Measurements from ENCODE around the gene JPH3.

DNA sequence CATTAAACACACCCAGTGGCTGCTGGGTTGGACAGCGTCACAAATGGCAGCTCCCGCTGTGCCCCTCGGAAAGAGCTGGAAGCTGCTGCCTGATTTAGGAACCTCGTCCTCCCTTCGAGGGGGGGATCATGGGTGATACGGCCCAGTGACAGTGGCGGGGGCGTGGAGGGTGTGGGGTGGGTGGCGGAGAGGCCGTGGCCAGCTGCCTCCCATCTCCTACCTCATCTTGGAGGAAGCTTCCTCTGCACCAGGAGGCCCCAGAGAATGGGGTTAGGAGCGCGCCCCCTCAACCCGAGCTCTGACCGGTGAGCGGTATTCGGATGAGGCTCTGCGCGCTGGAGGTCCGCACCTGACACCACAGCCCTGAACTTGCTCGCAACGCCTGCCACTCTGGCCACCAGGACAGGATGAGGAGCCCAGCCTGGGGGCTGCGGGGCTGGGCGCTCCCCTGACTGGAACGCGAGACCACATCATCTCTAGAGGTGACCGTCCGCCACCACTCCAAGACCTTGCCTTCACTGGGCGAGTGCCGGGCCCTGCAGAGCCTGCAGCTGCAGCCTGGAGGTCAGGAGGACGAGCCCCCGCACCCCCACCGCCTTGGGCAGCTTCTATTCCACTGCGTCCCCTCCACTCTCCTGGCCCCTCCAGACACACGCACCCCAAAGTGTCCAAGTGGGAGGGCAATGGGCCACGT is 82.5 kb downstream of the JPH3 start:
- TF ChIP-seq, protein P1, sequence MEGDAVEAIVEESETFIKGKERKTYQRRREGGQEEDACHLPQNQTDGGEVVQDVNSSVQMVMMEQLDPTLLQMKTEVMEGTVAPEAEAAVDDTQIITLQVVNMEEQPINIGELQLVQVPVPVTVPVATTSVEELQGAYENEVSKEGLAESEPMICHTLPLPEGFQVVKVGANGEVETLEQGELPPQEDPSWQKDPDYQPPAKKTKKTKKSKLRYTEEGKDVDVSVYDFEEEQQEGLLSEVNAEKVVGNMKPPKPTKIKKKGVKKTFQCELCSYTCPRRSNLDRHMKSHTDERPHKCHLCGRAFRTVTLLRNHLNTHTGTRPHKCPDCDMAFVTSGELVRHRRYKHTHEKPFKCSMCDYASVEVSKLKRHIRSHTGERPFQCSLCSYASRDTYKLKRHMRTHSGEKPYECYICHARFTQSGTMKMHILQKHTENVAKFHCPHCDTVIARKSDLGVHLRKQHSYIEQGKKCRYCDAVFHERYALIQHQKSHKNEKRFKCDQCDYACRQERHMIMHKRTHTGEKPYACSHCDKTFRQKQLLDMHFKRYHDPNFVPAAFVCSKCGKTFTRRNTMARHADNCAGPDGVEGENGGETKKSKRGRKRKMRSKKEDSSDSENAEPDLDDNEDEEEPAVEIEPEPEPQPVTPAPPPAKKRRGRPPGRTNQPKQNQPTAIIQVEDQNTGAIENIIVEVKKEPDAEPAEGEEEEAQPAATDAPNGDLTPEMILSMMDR (IDR thresholded peaks at IDR 0.05), result no peak
- no peak for TF ChIP-seq POLR2A (IDR thresholded peaks at IDR 0.05)
